Neural cell (in vitro differentiated cells): ENCODE data around the gene GGT1.

ENCODE experiments used
- CTCF ChIP-seq: fragments of 450-650 bp; IDR thresholded peaks from 2 replicates; pipeline ENCODE4 v1.5.1; 2014; ENCODE audit warnings: antibody characterized with exemption, mild to moderate bottlenecking, moderate library complexity; ENCODE audit not compliant: poor library complexity, severe bottlenecking
- EZH2 ChIP-seq: fragments of 200-600, 300-800 bp; shearing (Covaris generic), sonication (generic); IDR thresholded peaks from 2 replicates; pipeline ENCODE4 v1.6.1; 2014; ENCODE audit warnings: antibody characterized with exemption, low read length, borderline replicate concordance, mild to moderate bottlenecking; ENCODE audit not compliant: insufficient read depth, poor library complexity, severe bottlenecking
- RAD21 ChIP-seq: fragments of 450-650 bp; conservative IDR thresholded peaks from 2 replicates; pipeline ENCODE4 v1.6.1; 2014; ENCODE audit warnings: antibody characterized with exemption, mild to moderate bottlenecking, moderate library complexity
- REST ChIP-seq: IDR thresholded peaks from 2 replicates; pipeline ENCODE4 v1.6.1; 2012; ENCODE audit warnings: borderline replicate concordance

- no peak for TF ChIP-seq CTCF
- no peak for TF ChIP-seq REST
- TF ChIP-seq EZH2: no peak
- TF ChIP-seq RAD21: no peak
Measured at GRCh38 chr22:24585461-24585860, 17.5 kb upstream of the GGT1 start.
